ENCODE results near the gene OXSM. TPM values are rescaled to one million over a fixed set of nuclear protein-coding genes. Genes with fewer than 3 reads are reported as not detected.

OXSM gene
- 30.0 and 31.4 TPM in 2 replicates for total RNA-seq (2014; rRNA removed; shearing (Covaris generic))
- polyA plus RNA-seq (2015; cell fraction: cytosol; rRNA removed) = 18.4 and 36.8 TPM in 2 replicates
- polyA plus RNA-seq (2015; cell fraction: nucleus; rRNA removed) = 39.5 and 50.0 TPM in 2 replicates

- in situ Hi-C loops (cut with HindIII; ENCODE audit: low pct_unique_long_range_greater_than_20kb, low sequenced_read_pairs) = no loop called here
Observed at GRCh38 chr3:25789596-25790556, at the start of gene OXSM. OXSM (plus strand) TSS chr3:25790090; CDS start chr3:25791021, 931 bp downstream.

GRCh38 chr3:25744470-25744869 is 45.4 kb upstream of the OXSM start:
- in situ Hi-C loops (cut with HindIII; ENCODE audit: low pct_unique_long_range_greater_than_20kb, low sequenced_read_pairs) = no loop called here
- no peak for DNase-seq (ENCODE audit: low read depth, low spot score)

More at GRCh38 chr3:25789596-25790556, at the start of gene OXSM:
- peak; percentile 95 for DNase-seq (ENCODE audit: low read depth, low spot score)

DNA sequence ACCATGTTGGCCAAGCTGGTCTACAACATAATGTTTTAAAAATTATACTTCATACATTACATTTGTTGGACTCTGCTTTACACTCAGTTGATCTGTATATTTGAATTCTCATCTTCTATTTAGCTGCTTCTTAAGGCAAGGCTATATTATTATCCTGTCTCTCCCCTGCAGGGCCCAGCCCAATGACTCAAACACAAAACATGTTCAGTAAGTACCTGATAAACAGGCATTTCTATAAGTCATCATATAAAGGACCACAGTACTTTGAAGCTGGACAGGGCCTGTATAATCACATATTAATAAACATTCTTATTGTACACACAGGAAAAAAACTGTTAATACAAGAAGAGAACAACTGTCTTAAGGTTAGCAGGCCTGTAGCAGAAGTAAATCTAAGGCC is 42.9 kb upstream of the OXSM start:
- no peak for DNase-seq (ENCODE audit: low read depth, low spot score)
- in situ Hi-C loops (cut with HindIII; ENCODE audit: low pct_unique_long_range_greater_than_20kb, low sequenced_read_pairs) = no loop called here

DNA sequence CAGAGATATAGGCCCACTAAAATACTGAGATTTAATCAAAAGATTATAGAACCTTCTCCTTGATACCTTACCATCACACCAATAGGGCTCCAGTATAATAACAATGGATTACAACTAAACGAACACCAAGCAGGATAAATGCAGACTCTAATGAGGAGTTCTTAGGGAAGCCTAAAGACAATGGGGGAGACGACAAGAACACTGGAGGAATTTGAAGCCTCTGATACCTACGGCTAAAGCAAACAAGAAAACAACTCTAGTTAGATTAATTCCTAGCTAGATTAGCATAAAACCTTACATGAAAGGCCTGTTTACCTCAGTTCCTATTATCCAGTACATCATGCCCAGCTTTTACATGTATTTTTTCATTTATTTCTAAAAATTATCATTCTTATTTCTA is 41.7 kb upstream of the OXSM start:
- in situ Hi-C loops (cut with HindIII; ENCODE audit: low pct_unique_long_range_greater_than_20kb, low sequenced_read_pairs) = no loop called here
- no peak for DNase-seq (ENCODE audit: low read depth, low spot score)

DNA sequence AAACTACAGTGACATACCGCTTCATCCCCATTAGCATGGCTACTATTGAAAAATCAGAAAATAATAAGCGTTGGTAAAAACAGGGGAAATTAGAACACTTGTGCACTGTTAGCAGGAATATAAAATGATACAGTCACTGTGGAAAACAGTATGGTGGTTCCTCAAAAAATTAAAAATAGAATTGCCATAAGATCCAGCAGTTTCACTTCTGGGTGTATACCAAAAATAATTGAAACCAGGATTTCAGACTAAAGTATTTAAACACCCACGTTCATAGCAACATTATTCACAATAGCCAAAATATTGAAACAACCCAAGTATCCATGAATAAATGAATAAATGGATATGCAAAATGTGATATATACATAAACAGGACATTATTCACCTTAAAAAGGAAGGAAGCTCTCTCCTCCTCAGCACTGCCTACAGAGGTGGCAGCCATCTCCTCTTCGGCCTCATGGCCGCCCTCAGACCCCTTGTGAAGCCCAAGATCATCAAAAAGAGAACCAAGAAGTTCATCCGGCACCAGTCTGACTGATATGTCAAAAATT is 40.8 kb upstream of the OXSM start:
- in situ Hi-C loops (cut with HindIII; ENCODE audit: low pct_unique_long_range_greater_than_20kb, low sequenced_read_pairs) = no loop called here
- DNase-seq (ENCODE audit: low read depth, low spot score) = no peak

- in situ Hi-C loops (cut with HindIII; ENCODE audit: low pct_unique_long_range_greater_than_20kb, low sequenced_read_pairs) = no loop called here
- no peak for DNase-seq (ENCODE audit: low read depth, low spot score)
Observed at GRCh38 chr3:25751048-25751447, 38.8 kb upstream of the OXSM start.

GRCh38 chr3:25751725-25752124 is 38.2 kb upstream of the OXSM start:
- no peak for DNase-seq (ENCODE audit: low read depth, low spot score)
- in situ Hi-C loops (cut with HindIII; ENCODE audit: low pct_unique_long_range_greater_than_20kb, low sequenced_read_pairs) = no loop called here

DNA sequence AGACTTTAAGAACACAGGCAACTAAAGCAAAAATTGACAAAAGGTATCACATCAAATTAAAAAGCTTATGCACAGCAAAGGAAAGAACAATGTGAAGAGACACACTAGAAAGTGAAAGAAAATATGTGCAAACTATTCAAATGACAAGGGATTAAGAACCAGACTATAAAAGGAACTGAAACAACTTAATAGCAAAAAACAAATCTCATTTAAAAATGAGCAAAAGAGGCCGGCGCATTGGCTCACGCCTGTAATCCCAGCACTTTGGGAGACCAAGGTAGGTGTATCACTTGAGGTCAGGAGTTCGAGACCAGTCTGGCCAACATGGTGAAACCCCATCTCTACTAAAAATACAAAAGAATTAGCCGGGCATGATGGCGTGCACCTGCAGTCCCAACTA is 21.0 kb upstream of the OXSM start:
- no peak for DNase-seq (ENCODE audit: low read depth, low spot score)
- in situ Hi-C loops (cut with HindIII; ENCODE audit: low pct_unique_long_range_greater_than_20kb, low sequenced_read_pairs) = no loop called here

DNA sequence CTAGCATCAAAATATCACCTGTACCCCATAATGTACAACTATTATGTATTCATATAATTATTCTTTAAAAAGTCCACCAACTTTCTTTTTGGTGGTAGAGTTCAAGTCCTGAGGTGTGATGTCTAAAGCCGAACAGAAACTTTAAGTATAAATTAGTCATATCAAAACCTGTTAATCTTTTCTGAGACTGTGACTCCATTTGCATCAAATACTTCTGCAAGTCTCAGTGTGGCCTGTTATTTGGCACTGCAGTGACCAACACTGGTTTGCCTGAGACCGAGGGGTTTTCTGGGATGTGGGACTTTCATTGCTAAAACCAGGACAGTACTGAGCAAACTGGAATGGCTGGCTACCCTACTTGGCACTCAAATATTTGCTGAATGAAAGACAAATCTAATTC is 14.0 kb upstream of the OXSM start:
- in situ Hi-C loops (cut with HindIII; ENCODE audit: low pct_unique_long_range_greater_than_20kb, low sequenced_read_pairs) = no loop called here

DNA sequence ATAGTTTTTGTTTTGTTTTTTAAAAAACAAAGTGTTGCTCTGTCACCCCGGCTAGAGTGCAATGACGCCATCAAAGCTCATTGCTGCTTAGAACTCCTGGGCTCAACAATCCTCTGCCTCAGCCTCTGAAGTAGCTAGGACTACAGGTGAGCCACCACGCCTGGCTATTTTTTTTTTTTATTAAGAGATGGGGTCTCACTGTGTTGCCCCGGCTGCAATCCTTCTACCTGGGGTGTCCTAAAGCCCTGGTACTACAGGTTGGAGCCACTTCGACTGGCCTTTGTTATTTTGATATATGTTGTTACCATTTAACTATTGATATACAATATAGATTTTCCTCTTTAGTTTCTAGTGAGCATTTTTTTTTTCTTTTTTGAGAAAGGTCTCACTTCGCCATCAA is 9.3 kb upstream of the OXSM start:
- in situ Hi-C loops (cut with HindIII; ENCODE audit: low pct_unique_long_range_greater_than_20kb, low sequenced_read_pairs) = no loop called here
- no peak for DNase-seq (ENCODE audit: low read depth, low spot score)

More for the DNA sequence above, 14.0 kb upstream of the OXSM start:
- DNase-seq (ENCODE audit: low read depth, low spot score) = no peak

DNA sequence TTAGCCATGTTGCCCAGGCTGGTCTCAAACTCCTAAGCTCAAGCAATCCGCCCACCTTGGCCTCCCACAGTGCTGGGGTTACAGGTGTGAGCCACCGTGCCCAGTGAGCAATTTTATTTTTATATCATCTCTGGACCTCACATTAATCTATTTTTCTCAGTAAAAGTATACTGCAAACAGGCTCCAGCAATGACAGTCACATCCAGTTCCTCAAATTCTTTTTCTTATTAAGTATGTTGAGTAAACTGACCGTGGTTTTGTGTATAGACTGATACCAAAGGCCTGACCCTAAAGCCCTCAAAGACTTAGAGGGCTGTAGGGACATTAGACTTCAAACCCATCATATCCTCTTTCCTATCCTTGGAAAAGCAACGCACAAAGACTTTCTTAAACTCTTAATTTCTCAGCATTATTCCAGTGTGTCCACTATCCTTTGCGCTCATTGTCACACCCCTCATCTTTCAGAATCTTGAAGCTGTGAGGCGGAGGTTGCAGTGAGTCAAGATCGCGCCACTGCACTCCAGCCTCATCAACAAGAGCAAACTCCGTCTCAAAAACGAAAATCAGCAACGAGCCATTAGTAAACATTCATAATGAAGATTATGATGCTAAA is 8.6 kb upstream of the OXSM start:
- in situ Hi-C loops (cut with HindIII; ENCODE audit: low pct_unique_long_range_greater_than_20kb, low sequenced_read_pairs) = no loop called here
- no peak for DNase-seq (ENCODE audit: low read depth, low spot score)

DNA sequence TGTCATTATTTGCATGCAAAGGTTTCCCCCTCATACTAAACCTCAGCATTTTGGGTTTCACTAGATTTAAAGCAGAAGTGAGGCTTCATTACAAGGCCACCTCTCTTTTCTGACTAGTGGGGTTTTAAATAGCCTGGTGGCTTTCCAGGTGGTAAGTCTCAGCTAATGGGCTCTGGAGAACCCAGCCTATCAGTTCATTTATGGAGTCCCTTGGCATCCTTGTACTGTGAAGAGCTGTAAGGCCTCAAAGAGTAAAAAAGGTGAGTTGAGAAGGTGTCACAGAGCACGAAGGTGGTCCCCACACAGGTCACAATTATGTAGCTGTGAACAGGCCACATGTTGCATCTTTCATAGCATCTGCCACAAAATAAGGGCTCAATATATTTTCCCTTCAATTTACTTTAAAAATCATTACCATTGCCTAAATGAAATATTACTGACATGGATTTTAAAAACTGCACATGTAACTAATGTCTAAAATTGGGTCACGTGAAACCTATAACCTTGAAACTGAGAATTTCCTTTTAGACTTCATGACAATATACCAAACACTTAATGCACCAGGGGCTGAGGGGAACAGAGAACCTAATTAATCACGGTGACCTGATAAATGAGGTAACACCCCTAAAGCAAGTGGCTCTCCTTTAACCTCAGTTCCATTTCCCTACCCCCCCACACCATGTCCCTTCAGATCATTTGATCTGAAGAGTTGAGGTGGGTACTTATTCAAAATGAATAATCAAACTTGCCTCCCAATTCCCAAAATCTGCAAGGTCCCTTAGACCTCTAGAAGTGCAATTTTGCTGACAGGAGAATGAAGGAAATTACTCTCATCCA is 7.9 kb upstream of the OXSM start:
- in situ Hi-C loops (cut with HindIII; ENCODE audit: low pct_unique_long_range_greater_than_20kb, low sequenced_read_pairs) = no loop called here
- no peak for DNase-seq (ENCODE audit: low read depth, low spot score)

- in situ Hi-C loops (cut with HindIII; ENCODE audit: low pct_unique_long_range_greater_than_20kb, low sequenced_read_pairs) = no loop called here
- DNase-seq (ENCODE audit: low read depth, low spot score) = no peak
Observed at GRCh38 chr3:25782636-25782937, 7.3 kb upstream of the OXSM start.

- in situ Hi-C loops (cut with HindIII; ENCODE audit: low pct_unique_long_range_greater_than_20kb, low sequenced_read_pairs) = no loop called here
- peak; percentile 81 for DNase-seq (ENCODE audit: low read depth, low spot score)
Observed at GRCh38 chr3:25782938-25783660, 6.8 kb upstream of the OXSM start, which contains the start of gene NGLY1. NGLY1 (minus strand) TSS chr3:25783443; CDS start chr3:25783390, 53 bp downstream.

- in situ Hi-C loops (cut with HindIII; ENCODE audit: low pct_unique_long_range_greater_than_20kb, low sequenced_read_pairs) = no loop called here
- peak; percentile 67 for DNase-seq (ENCODE audit: low read depth, low spot score)
Observed at GRCh38 chr3:25783661-25784512, 6.0 kb upstream of the OXSM start.

DNA sequence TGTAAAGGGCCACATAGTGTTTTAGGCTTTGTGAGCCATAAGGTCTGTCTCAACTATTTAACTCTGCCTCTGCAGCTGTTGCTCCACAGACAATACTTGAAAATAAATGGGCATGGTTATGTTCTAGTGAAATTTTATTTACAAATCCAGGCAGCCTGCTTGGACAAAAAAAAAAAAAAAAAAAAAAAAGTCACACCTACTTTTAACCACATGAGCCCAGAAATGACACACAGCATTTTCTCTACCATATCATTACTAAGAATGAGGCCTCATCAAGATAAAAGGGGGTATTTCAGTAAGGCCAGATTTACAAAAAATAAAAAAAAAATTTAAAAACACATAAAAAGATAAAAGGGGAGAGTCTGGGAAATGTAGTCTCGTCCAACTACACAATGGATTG is 4.9 kb upstream of the OXSM start:
- in situ Hi-C loops (cut with HindIII; ENCODE audit: low pct_unique_long_range_greater_than_20kb, low sequenced_read_pairs) = no loop called here

More for the DNA sequence above, 4.9 kb upstream of the OXSM start:
- DNase-seq (ENCODE audit: low read depth, low spot score) = no peak
